K562 (cell line): Measurements from ENCODE around the gene MATR3. TPM values are rescaled to one million over a fixed set of nuclear protein-coding genes. Genes with fewer than 3 reads are reported as not detected.

Experiments used
- ETV5 ChIP-seq: sonication (generic); formaldehyde crosslinking; IDR thresholded peaks from 2 replicates; pipeline ENCODE4 v1.4.0; 2020; ENCODE audit warnings: low read depth, mild to moderate bottlenecking, missing genetic modification reagents
- FOXA1 ChIP-seq: fragments of 450-650 bp; IDR thresholded peaks from 2 replicates; pipeline ENCODE4 v1.6.1; 2016; ENCODE audit warnings: mild to moderate bottlenecking, borderline replicate concordance
- FOXP1 ChIP-seq: sonication (generic); formaldehyde crosslinking; IDR thresholded peaks from 2 replicates; pipeline ENCODE4 v1.8.0; 2022; ENCODE audit warnings: mild to moderate bottlenecking, missing genetic modification reagents
- GATAD2B ChIP-seq: fragments of 450-650 bp; IDR thresholded peaks from 2 replicates; pipeline ENCODE4 v1.6.1; 2017; ENCODE audit warnings: mild to moderate bottlenecking, borderline replicate concordance
- KLF10 ChIP-seq: fragments of 250-450 bp; sonication (Bioruptor Pico); IDR thresholded peaks from 2 replicates; pipeline ENCODE4 v1.6.1; 2021; ENCODE audit warnings: matching md5 sums
- MCM3 ChIP-seq: fragments of 450-650 bp; IDR thresholded peaks from 2 replicates; pipeline ENCODE4 v1.6.1; 2016
- MED1 ChIP-seq: sonication (generic); formaldehyde crosslinking; IDR thresholded peaks from 2 replicates; pipeline ENCODE4 v1.8.1; 2023; ENCODE audit warnings: missing genetic modification reagents, borderline replicate concordance
- MEIS2 ChIP-seq: fragments of 450-650 bp; IDR thresholded peaks from 2 replicates; pipeline ENCODE4 v1.6.1; 2014; ENCODE audit warnings: mild to moderate bottlenecking; ENCODE audit not compliant: partially characterized antibody
- NBN ChIP-seq: fragments of 450-650 bp; IDR thresholded peaks from 2 replicates; pipeline ENCODE4 v1.6.1; 2016; ENCODE audit warnings: low read depth, mild to moderate bottlenecking
- RBM25 ChIP-seq: fragments of 200-400 bp; formaldehyde crosslinking; IDR thresholded peaks from 2 replicates; pipeline ENCODE4 v1.6.1; 2018; ENCODE audit warnings: low read length, low read depth, moderate library complexity; ENCODE audit not compliant: severe bottlenecking
- STAG1 ChIP-seq: sonication (generic); formaldehyde crosslinking; IDR thresholded peaks from 2 replicates; pipeline ENCODE4 v1.5.0; 2020; ENCODE audit warnings: missing genetic modification reagents, borderline replicate concordance
- TARDBP ChIP-seq: fragments of 450-650 bp; IDR thresholded peaks from 2 replicates; pipeline ENCODE4 v1.6.1; 2016
- ZNF24 ChIP-seq: fragments of 450-650 bp; IDR thresholded peaks from 2 replicates; pipeline ENCODE4 v1.6.1; 2016
- ZNF282 ChIP-seq: sonication (generic); formaldehyde crosslinking; IDR thresholded peaks from 2 replicates; pipeline ENCODE4 v1.8.1; 2023; ENCODE audit warnings: missing genetic modification reagents
- ZNF431 ChIP-seq: sonication (generic); formaldehyde crosslinking; IDR thresholded peaks from 2 replicates; pipeline ENCODE4 v1.8.0; 2022; ENCODE audit warnings: mild to moderate bottlenecking, missing genetic modification reagents
- ZNF584 ChIP-seq: fragments of 200-800 bp; sonication (Bioruptor generic); IDR thresholded peaks from 2 replicates; pipeline ENCODE4 v1.6.1; 2016; ENCODE audit warnings: low read depth, mild to moderate bottlenecking, missing genetic modification characterization, missing compliant biosample characterization
- polyA plus RNA-seq, 8 experiments: library from polyadenylated mRNA; depleted of rRNA in 4 of 8; stranded (reverse) in 5 of 8; unstranded in 3 of 8; fragments of >200 nt; fragmentation: Nextera tagmentation in 2 of 8; fragmentation: Illumina TruSeq in 1 of 8; extraction: Ambion mirVana in 2 of 8; extraction: Trizol in 1 of 8; gene quantifications; 2 replicates each; pipeline versions ENCODE4 v1.2.1 to v1.2.3, GENCODE V29; 2011 to 2014; ENCODE audit warnings: inconsistent platforms in 1 of 8, missing spikeins in 1 of 8
- total RNA-seq, 7 experiments: library from RNA; depleted of rRNA in 6 of 7; stranded (reverse); fragments of >200 nt in 6 of 7; fragmentation: Illumina TruSeq in 2 of 7; extraction: Trizol in 2 of 7; gene quantifications; 2 replicates each; pipeline versions ENCODE4 v1.2.1 to v1.2.3, GENCODE V29; 2011 to 2021; ENCODE audit warnings: low replicate concordance in 1 of 7
- TF ChIP-seq, protein P1 (sequence below): fragments of 450-650 bp; IDR thresholded peaks from one replicate; pipeline ENCODE4 v1.6.1; 2018; ENCODE audit warnings: mild to moderate bottlenecking, moderate library complexity; ENCODE audit not compliant: partially characterized antibody
- TF ChIP-seq, protein P2 (sequence below), 2 experiments: fragments of 450-650 bp; IDR thresholded peaks; 2 replicates each; pipeline ENCODE4 v1.6.1; 2016; ENCODE audit warnings: mild to moderate bottlenecking in 2 of 2, borderline replicate concordance in 1 of 2, low read depth in 1 of 2, moderate library complexity in 1 of 2
- TF ChIP-seq, protein P3 (sequence below): IDR thresholded peaks from 3 replicates; pipeline ENCODE4 v1.6.1; 2011; ENCODE audit warnings: borderline replicate concordance, mild to moderate bottlenecking; ENCODE audit not compliant: insufficient read length, insufficient read depth

Gene MATR3
- total and polyA plus RNA-seq, 9 of the 15 experiments (the other 6 are each of a cell fraction or from before 2014, with no cell fraction given) = 150 to 425 (median 263) TPM

DNA sequence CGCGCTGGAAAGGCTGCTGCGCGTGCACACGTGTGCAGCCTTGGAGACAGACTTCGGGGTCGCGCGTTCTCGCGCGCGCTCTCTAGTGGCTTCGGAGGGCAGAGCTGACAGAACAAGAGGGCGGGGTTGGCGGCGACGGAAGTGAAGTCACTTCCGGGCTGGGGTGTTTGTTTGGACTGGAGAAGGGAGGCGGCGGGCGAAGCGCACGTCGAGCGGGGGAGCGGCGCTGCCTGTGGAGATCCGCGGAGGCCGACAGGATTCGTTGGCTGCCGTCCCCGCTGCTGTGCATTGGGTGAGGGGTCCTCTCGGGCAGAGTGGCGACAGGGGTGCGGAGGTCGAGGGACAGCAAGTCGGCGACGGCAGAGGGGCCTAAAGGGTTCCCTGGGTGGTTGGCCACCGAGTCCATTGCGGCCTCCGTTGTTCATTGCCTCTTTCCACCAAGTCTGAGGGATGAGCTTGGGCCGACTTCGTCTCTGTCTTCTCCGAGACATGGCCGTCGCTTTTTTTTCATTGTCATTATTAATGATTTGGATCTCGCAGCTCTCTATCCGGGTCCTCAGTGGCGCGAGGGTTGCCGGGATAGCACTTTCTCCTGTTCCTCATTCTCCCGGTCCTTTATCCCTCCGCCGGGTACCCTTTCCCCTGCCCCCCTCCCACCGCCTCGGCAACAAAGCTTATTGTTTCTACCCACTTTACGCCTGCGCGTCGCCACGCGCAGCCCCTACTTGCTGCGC lies 48.3 kb downstream of the MATR3 start, which contains the start of gene PAIP2 (continued):
- TF ChIP-seq, protein P1, sequence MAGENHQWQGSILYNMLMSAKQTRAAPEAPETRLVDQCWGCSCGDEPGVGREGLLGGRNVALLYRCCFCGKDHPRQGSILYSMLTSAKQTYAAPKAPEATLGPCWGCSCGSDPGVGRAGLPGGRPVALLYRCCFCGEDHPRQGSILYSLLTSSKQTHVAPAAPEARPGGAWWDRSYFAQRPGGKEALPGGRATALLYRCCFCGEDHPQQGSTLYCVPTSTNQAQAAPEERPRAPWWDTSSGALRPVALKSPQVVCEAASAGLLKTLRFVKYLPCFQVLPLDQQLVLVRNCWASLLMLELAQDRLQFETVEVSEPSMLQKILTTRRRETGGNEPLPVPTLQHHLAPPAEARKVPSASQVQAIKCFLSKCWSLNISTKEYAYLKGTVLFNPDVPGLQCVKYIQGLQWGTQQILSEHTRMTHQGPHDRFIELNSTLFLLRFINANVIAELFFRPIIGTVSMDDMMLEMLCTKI = no peak
- TF ChIP-seq KLF10 = no peak
- peak; percentile 99 for TF ChIP-seq ETV5 (CRISPR knock-in tag)
- TF ChIP-seq ZNF584 (CRISPR knock-in tag) = peak; percentile 65; the same call in 1 of the 2 replicates
- TF ChIP-seq RBM25 = no peak
- TF ChIP-seq ZNF431 (CRISPR knock-in tag) = 0 out of 2 replicates have a peak, but pooled peaks have one; percentile 72
- TF ChIP-seq, protein P2, sequence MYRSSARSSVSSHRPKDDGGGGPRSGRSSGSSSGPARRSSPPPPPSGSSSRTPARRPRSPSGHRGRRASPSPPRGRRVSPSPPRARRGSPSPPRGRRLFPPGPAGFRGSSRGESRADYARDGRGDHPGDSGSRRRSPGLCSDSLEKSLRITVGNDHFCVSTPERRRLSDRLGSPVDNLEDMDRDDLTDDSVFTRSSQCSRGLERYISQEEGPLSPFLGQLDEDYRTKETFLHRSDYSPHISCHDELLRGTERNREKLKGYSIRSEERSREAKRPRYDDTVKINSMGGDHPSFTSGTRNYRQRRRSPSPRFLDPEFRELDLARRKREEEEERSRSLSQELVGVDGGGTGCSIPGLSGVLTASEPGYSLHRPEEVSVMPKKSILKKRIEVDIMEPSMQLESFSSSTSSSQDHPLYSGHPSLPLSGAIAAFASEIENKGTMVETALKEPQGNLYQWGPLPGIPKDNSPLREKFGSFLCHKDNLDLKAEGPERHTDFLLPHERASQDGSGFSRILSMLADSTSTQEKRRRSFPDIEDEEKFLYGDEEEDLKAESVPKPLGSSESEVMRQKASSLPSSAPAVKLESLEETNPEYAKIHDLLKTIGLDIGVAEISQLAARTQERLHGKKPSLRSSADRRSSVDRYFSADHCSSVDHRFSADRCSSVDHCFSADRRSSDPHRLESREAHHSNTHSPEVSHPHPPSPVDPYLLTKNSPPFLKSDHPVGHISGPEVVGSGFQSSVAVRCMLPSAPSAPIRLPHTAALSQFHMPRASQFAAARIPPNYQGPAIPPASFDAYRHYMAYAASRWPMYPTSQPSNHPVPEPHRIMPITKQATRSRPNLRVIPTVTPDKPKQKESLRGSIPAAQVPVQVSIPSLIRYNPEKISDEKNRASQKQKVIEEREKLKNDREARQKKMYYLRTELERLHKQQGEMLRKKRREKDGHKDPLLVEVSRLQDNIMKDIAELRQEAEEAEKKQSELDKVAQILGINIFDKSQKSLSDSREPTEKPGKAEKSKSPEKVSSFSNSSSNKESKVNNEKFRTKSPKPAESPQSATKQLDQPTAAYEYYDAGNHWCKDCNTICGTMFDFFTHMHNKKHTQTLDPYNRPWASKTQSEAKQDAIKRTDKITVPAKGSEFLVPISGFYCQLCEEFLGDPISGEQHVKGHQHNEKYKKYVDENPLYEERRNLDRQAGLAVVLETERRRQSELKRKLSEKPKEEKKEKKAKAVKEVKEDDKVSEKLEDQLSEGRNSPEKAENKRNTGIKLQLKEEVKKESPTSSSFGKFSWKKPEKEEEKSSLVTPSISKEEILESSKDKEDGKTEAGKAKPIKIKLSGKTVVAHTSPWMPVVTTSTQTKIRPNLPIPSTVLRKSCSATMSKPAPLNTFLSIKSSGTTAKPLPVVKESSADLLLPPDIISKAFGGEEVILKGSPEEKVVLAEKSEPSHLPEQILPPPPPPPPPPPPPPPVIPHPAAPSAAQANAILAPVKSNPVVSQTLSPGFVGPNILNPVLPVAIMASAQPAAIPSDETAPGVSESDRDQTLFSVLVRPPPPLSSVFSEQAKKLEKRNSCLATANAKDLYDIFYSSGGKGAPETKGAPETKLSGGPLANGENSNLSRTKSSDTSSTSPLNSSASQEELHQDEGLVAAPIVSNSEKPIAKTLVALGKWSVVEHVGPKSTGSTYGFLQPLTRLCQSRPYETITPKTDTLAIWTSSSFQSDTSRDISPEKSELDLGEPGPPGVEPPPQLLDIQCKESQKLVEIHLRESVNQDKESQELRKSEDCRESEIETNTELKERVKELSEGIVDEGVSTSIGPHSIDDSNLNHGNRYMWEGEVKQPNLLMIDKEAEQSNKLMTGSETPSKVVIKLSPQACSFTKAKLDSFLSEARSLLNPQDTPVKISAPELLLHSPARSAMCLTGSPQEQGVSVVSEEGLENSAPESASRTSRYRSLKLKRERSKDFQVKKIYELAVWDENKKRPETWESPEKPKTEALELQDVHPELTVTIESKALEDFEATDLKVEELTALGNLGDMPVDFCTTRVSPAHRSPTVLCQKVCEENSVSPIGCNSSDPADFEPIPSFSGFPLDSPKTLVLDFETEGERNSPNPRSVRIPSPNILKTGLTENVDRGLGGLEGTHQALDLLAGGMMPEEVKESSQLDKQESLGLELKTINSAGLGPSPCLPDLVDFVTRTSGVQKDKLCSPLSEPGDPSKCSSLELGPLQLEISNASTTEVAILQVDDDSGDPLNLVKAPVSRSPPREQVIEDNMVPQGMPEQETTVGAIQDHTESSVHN (IDR thresholded peaks at IDR 0.05; ENCODE audit: borderline replicate concordance in 1 of 2, low read depth in 1 of 2) = no peak; a peak in 1 of 4 replicates
- no peak for TF ChIP-seq ZNF24
- TF ChIP-seq GATAD2B = no peak
- TF ChIP-seq MCM3 = no peak
- TF ChIP-seq MED1 (CRISPR knock-in tag) = no peak
- TF ChIP-seq STAG1 (CRISPR knock-in tag) = no peak
- TF ChIP-seq FOXP1 (CRISPR knock-in tag) = peak; percentile 90; the same call in 1 of the 2 replicates
- TF ChIP-seq FOXA1 = no peak
- TF ChIP-seq ZNF282 (CRISPR knock-in tag) = no peak
- peak; percentile 86 for TF ChIP-seq NBN
- peak; percentile 92 for TF ChIP-seq MEIS2
- TF ChIP-seq TARDBP = peak; percentile 84
- TF ChIP-seq, protein P3, sequence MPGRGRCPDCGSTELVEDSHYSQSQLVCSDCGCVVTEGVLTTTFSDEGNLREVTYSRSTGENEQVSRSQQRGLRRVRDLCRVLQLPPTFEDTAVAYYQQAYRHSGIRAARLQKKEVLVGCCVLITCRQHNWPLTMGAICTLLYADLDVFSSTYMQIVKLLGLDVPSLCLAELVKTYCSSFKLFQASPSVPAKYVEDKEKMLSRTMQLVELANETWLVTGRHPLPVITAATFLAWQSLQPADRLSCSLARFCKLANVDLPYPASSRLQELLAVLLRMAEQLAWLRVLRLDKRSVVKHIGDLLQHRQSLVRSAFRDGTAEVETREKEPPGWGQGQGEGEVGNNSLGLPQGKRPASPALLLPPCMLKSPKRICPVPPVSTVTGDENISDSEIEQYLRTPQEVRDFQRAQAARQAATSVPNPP = no peak
